ENCODE results near the gene ADNP. TPM values are rescaled to one million over a fixed set of nuclear protein-coding genes. Genes with fewer than 3 reads are reported as not detected.

The ADNP gene
- polyA plus RNA-seq, 1 of the 3 experiments (the other 2 are of a cell fraction) = 13.3 TPM

- TF ChIP-seq FOXM1 (IDR thresholded peaks at IDR 0.05; ENCODE audit: low read depth) = no peak
- no peak for TF ChIP-seq GABPA (IDR thresholded peaks at IDR 0.05; ENCODE audit: low read depth)
- TF ChIP-seq MAX (IDR thresholded peaks at IDR 0.05; ENCODE audit: low read depth) = no peak
These were observed 55.1 kb downstream of the ADNP start (continued) for GRCh38 chr20:50876063-50876685.

GRCh38 chr20:50874758-50875665, 56.2 kb downstream of the ADNP start:
- no peaks in the 10 kb centered on the region; a peak in 1 of 4 replicates for H3K4me1 ChIP-seq (ENCODE audit: control insufficient read depth in 1 of 2, insufficient read depth in 2 of 2, low read depth in 1 of 2, low read length in 1 of 2)
- no peak overlapping the region for H3K4me3 ChIP-seq (ENCODE audit: low read depth in 2 of 2, low read length in 1 of 2)
- H3K27me3 ChIP-seq (ENCODE audit: insufficient read depth) = no peaks in the 10 kb centered on the region
- no peak overlapping the region for H3K9ac ChIP-seq
- TF ChIP-seq RXRA (IDR thresholded peaks at IDR 0.05; ENCODE audit: borderline replicate concordance, low read depth) (no peak), TCF12 (IDR thresholded peaks at IDR 0.05) (no peak), TAF1 (IDR thresholded peaks at IDR 0.05; ENCODE audit: borderline replicate concordance, low read depth, low read length) (no peak), ZBTB33 (IDR thresholded peaks at IDR 0.05; ENCODE audit: borderline replicate concordance, low read depth) (no peak), GABPA (IDR thresholded peaks at IDR 0.05; ENCODE audit: low read depth) (no peak), SIN3A (IDR thresholded peaks at IDR 0.05; ENCODE audit: borderline replicate concordance, low read depth, low read length) (no peak), MEF2A (IDR thresholded peaks at IDR 0.05; ENCODE audit: borderline replicate concordance, low read depth) (no peak), PBX3 (IDR thresholded peaks at IDR 0.05) (no peak), YY1 (IDR thresholded peaks at IDR 0.05; ENCODE audit: low read depth) (no peak), JUND (IDR thresholded peaks at IDR 0.05) (no peak), SMC3 (IDR thresholded peaks at IDR 0.05; ENCODE audit: low read depth, low read length) (no peak), FOXJ3 (CRISPR knock-in tag; IDR thresholded peaks at IDR 0.05) (no peak), GATA2 (CRISPR knock-in tag; IDR thresholded peaks at IDR 0.05) (no peak)
- H3K9me2 ChIP-seq = no peaks in the 10 kb centered on the region
- ChIA-PET CTCF (interaction anchor here (1.0 kb wide), 1 partner anchor 10 kb away, joined by 3 read pairs; no protein-coding TSS in a partner anchor), POLR2A (no interaction called here)
- no peaks in the 10 kb centered on the region for H3F3A ChIP-seq (replicated peaks; ENCODE audit: insufficient read depth)
- H2AFZ ChIP-seq (ENCODE audit: low read depth) = no peak overlapping the region
- DNase-seq = no peak
- 95% methylated on average over 22 of the region's 28 CpGs for WGBS (ENCODE audit: low lambda C conversion rate)
- no peaks in the 10 kb centered on the region for H3K9me3 ChIP-seq
- H3K36me3 ChIP-seq (replicated peaks in 1 of 2; ENCODE audit: control insufficient read depth in 1 of 2, insufficient read depth in 2 of 2, low read length in 1 of 2) = no peaks in the 10 kb centered on the region
- H3K4me2 ChIP-seq = no peak overlapping the region
- no peak overlapping the region for H3K27ac ChIP-seq (ENCODE audit: low read depth in 2 of 2, low read length in 1 of 2)
- no peaks in the 10 kb centered on the region for H4K20me1 ChIP-seq (ENCODE audit: insufficient read depth)
- no peaks in the 10 kb centered on the region for H3K79me2 ChIP-seq (ENCODE audit: insufficient read depth)

All from SK-N-SH (cell line).